Activated T-helper 17 cell treated with anti-CD3 and anti-CD28 coated beads, Interleukin-2, amount 50 U/mL, for 72 hours (primary cell): ENCODE measurements around the gene FGF12. TPM values are rescaled to one million over a fixed set of nuclear protein-coding genes. Genes with fewer than 3 reads are reported as not detected.
A peak's percentile ranks its signal among the peaks of the same experiment; 100 is the strongest.
"Not testable (repeated sequence)": the region's sequence is repeated elsewhere in the genome, so short reads cannot be mapped to it uniquely, and the experiment has no call there.

Experiments
- ATAC-seq: fragments of 150-1000 bp; cut with Tn5 transposase; replicated peaks from 2 replicates; pipeline ENCODE4 v1.10.0; 2021; ENCODE audit warnings: mild to moderate bottlenecking, moderate library complexity
- H3K27ac Mint-ChIP-seq: one replicate; pipeline ENCODE4 v1.8.0; 2022; ENCODE audit warnings: mixed read lengths
- H3K27me3 Mint-ChIP-seq: one replicate; pipeline ENCODE4 v1.8.0; 2022; ENCODE audit warnings: mixed read lengths
- H3K36me3 Mint-ChIP-seq: one replicate; pipeline ENCODE4 v1.8.0; 2022; ENCODE audit warnings: low read depth, mild to moderate bottlenecking, mixed read lengths
- H3K4me1 Mint-ChIP-seq: one replicate; pipeline ENCODE4 v1.8.0; 2022; ENCODE audit warnings: mixed read lengths
- H3K4me3 Mint-ChIP-seq: one replicate; pipeline ENCODE4 v1.8.0; 2022; ENCODE audit warnings: mild to moderate bottlenecking, mixed read lengths
- H3K9me3 Mint-ChIP-seq: one replicate; pipeline ENCODE4 v1.8.0; 2022; ENCODE audit warnings: mixed read lengths
- total RNA-seq, 2 donors: library from RNA; stranded (reverse); gene quantifications; one replicate each; pipeline ENCODE4 v1.2.3, GENCODE V29; 2022

Gene FGF12
- total RNA-seq, 2 donors from 2014 or later, result 0.37 TPM; not detected in 1

- ATAC-seq, result no peak
- no peak overlapping the region for H3K27ac Mint-ChIP-seq
- no peak overlapping the region for H3K4me3 Mint-ChIP-seq
- peaks cover 4% of the 10 kb centered on the region for H3K9me3 Mint-ChIP-seq
- peaks cover under 1% of the 10 kb centered on the region for H3K27me3 Mint-ChIP-seq
- H3K4me1 Mint-ChIP-seq, result no peaks in the 10 kb centered on the region
- H3K36me3 Mint-ChIP-seq, result no peaks in the 10 kb centered on the region
These were observed 149.5 kb downstream of the FGF12 start for GRCh38 chr3:192577811-192578210.

GRCh38 chr3:192577271-192577670 is 150.1 kb downstream of the FGF12 start:
- H3K9me3 Mint-ChIP-seq, result peaks cover 4% of the 10 kb centered on the region
- no peak overlapping the region for H3K4me3 Mint-ChIP-seq
- H3K36me3 Mint-ChIP-seq, result no peaks in the 10 kb centered on the region
- ATAC-seq, result no peak
- no peaks in the 10 kb centered on the region for H3K4me1 Mint-ChIP-seq
- H3K27me3 Mint-ChIP-seq, result peaks cover under 1% of the 10 kb centered on the region
- no peak overlapping the region for H3K27ac Mint-ChIP-seq

GRCh38 chr3:192576704-192577103 is 150.6 kb downstream of the FGF12 start:
- not testable (repeated sequence) for H3K9me3 Mint-ChIP-seq, ATAC-seq, H3K27me3 Mint-ChIP-seq, H3K36me3 Mint-ChIP-seq, H3K4me1 Mint-ChIP-seq, H3K27ac Mint-ChIP-seq, H3K4me3 Mint-ChIP-seq

GRCh38 chr3:192575879-192576506 is 151.3 kb downstream of the FGF12 start:
- H3K27ac Mint-ChIP-seq, result no peak overlapping the region
- H3K4me1 Mint-ChIP-seq, result no peaks in the 10 kb centered on the region
- H3K36me3 Mint-ChIP-seq, result no peaks in the 10 kb centered on the region
- no peak overlapping the region for H3K4me3 Mint-ChIP-seq
- no peak for ATAC-seq
- H3K9me3 Mint-ChIP-seq, result peaks cover 4% of the 10 kb centered on the region
- peaks cover 11% of the 10 kb centered on the region for H3K27me3 Mint-ChIP-seq

GRCh38 chr3:192573240-192573639 is 154.1 kb downstream of the FGF12 start:
- no peaks in the 10 kb centered on the region for H3K36me3 Mint-ChIP-seq
- H3K4me1 Mint-ChIP-seq, result no peaks in the 10 kb centered on the region
- peaks cover 4% of the 10 kb centered on the region for H3K9me3 Mint-ChIP-seq
- H3K27ac Mint-ChIP-seq, result no peak overlapping the region
- H3K27me3 Mint-ChIP-seq, result peaks cover 25% of the 10 kb centered on the region
- H3K4me3 Mint-ChIP-seq, result no peak overlapping the region
- ATAC-seq, result no peak

GRCh38 chr3:192570821-192571791 is 156.2 kb downstream of the FGF12 start:
- H3K4me3 Mint-ChIP-seq, result peak overlapping the region; percentile 51

GRCh38 chr3:192570315-192570714 is 157.0 kb downstream of the FGF12 start:
- H3K4me1 Mint-ChIP-seq, result no peaks in the 10 kb centered on the region
- H3K27ac Mint-ChIP-seq, result no peak overlapping the region
- ATAC-seq, result no peak
- no peak overlapping the region for H3K4me3 Mint-ChIP-seq
- peaks cover 25% of the 10 kb centered on the region for H3K27me3 Mint-ChIP-seq
- peaks cover 4% of the 10 kb centered on the region for H3K9me3 Mint-ChIP-seq
- no peaks in the 10 kb centered on the region for H3K36me3 Mint-ChIP-seq

More at GRCh38 chr3:192570821-192571791, 156.2 kb downstream of the FGF12 start:
- H3K27me3 Mint-ChIP-seq, result peaks cover 25% of the 10 kb centered on the region
- H3K36me3 Mint-ChIP-seq, result no peaks in the 10 kb centered on the region
- no peak for ATAC-seq
- H3K4me1 Mint-ChIP-seq, result no peaks in the 10 kb centered on the region
- H3K9me3 Mint-ChIP-seq, result peaks cover 4% of the 10 kb centered on the region
- H3K27ac Mint-ChIP-seq, result no peak overlapping the region

GRCh38 chr3:192566706-192567290 is 160.5 kb downstream of the FGF12 start:
- ATAC-seq, result peak; percentile 75

GRCh38 chr3:192564611-192565010 is 162.7 kb downstream of the FGF12 start:
- H3K36me3 Mint-ChIP-seq, result no peaks in the 10 kb centered on the region
- no peaks in the 10 kb centered on the region for H3K4me1 Mint-ChIP-seq
- H3K4me3 Mint-ChIP-seq, result no peak overlapping the region
- ATAC-seq, result no peak
- H3K27ac Mint-ChIP-seq, result no peak overlapping the region
- peaks cover 8% of the 10 kb centered on the region for H3K27me3 Mint-ChIP-seq
- H3K9me3 Mint-ChIP-seq, result no peaks in the 10 kb centered on the region

More at GRCh38 chr3:192566706-192567290, 160.5 kb downstream of the FGF12 start:
- H3K9me3 Mint-ChIP-seq, result no peaks in the 10 kb centered on the region
- H3K4me3 Mint-ChIP-seq, result no peak overlapping the region
- no peak overlapping the region for H3K27ac Mint-ChIP-seq
- no peaks in the 10 kb centered on the region for H3K36me3 Mint-ChIP-seq
- no peaks in the 10 kb centered on the region for H3K4me1 Mint-ChIP-seq
- peaks cover 20% of the 10 kb centered on the region for H3K27me3 Mint-ChIP-seq

GRCh38 chr3:192563417-192563816 is 163.9 kb downstream of the FGF12 start:
- Mint-ChIP-seq H3K36me3 (no peaks in the 10 kb centered on the region), H3K27me3 (no peaks in the 10 kb centered on the region), H3K9me3 (no peaks in the 10 kb centered on the region), H3K4me3 (no peak overlapping the region), H3K4me1 (no peaks in the 10 kb centered on the region), H3K27ac (no peak overlapping the region)
- ATAC-seq, result no peak

- no peak for ATAC-seq
- H3K36me3 Mint-ChIP-seq, result no peaks in the 10 kb centered on the region
- no peaks in the 10 kb centered on the region for H3K4me1 Mint-ChIP-seq
- H3K9me3 Mint-ChIP-seq, result peaks cover 13% of the 10 kb centered on the region
- no peak overlapping the region for H3K4me3 Mint-ChIP-seq
- H3K27ac Mint-ChIP-seq, result no peak overlapping the region
- H3K27me3 Mint-ChIP-seq, result peaks cover 21% of the 10 kb centered on the region
These were observed 173.6 kb downstream of the FGF12 start for GRCh38 chr3:192553707-192554106.

GRCh38 chr3:192550356-192550755 is 177.0 kb downstream of the FGF12 start:
- peaks cover 23% of the 10 kb centered on the region for H3K27me3 Mint-ChIP-seq
- H3K9me3 Mint-ChIP-seq, result peaks cover 13% of the 10 kb centered on the region
- H3K36me3 Mint-ChIP-seq, result no peaks in the 10 kb centered on the region
- no peak overlapping the region for H3K27ac Mint-ChIP-seq
- no peaks in the 10 kb centered on the region for H3K4me1 Mint-ChIP-seq
- no peak overlapping the region for H3K4me3 Mint-ChIP-seq
- ATAC-seq, result no peak

- H3K4me3 Mint-ChIP-seq, result no peak overlapping the region
- no peak overlapping the region for H3K27ac Mint-ChIP-seq
- H3K4me1 Mint-ChIP-seq, result no peaks in the 10 kb centered on the region
- H3K27me3 Mint-ChIP-seq, result peaks cover 21% of the 10 kb centered on the region
- no peak for ATAC-seq
- no peaks in the 10 kb centered on the region for H3K36me3 Mint-ChIP-seq
- peaks cover 4% of the 10 kb centered on the region for H3K9me3 Mint-ChIP-seq
These were observed 182.0 kb downstream of the FGF12 start for GRCh38 chr3:192545333-192545732.

GRCh38 chr3:192543163-192543562 is 184.2 kb downstream of the FGF12 start:
- peaks cover 4% of the 10 kb centered on the region for H3K9me3 Mint-ChIP-seq
- H3K36me3 Mint-ChIP-seq, result no peaks in the 10 kb centered on the region
- peaks cover 13% of the 10 kb centered on the region for H3K27me3 Mint-ChIP-seq
- ATAC-seq, result no peak
- no peak overlapping the region for H3K4me3 Mint-ChIP-seq
- no peaks in the 10 kb centered on the region for H3K4me1 Mint-ChIP-seq
- H3K27ac Mint-ChIP-seq, result no peak overlapping the region
